ENCODE measurements around the gene ASCC2.

DNA sequence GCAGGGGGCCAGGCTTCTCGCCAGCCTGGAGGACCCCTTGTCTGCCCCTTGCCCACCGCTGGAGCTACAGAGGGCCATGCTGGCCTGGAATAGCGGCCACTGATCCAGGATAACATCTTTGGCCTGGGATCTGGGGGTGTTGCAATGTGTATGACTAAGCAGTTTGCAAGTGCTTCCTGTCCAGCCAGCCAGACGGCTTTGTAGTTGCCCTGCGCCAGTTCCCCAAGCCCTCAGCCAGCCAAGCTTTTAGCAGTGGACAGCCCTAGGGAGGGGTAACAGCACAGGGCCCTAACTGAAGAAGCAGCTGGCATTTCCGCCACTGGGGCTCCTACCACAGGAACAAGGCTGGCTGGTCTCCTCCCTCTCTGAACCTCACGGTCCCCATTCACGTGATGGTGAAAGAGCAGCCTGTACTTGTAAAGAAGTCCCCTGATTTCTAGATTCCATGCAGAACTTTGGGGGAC, 38.8 kb downstream of the ASCC2 start:
- TF ChIP-seq EZH2 (IDR thresholded peaks at IDR 0.05; ENCODE audit: low read depth), result no peak
- TF ChIP-seq, protein P1, sequence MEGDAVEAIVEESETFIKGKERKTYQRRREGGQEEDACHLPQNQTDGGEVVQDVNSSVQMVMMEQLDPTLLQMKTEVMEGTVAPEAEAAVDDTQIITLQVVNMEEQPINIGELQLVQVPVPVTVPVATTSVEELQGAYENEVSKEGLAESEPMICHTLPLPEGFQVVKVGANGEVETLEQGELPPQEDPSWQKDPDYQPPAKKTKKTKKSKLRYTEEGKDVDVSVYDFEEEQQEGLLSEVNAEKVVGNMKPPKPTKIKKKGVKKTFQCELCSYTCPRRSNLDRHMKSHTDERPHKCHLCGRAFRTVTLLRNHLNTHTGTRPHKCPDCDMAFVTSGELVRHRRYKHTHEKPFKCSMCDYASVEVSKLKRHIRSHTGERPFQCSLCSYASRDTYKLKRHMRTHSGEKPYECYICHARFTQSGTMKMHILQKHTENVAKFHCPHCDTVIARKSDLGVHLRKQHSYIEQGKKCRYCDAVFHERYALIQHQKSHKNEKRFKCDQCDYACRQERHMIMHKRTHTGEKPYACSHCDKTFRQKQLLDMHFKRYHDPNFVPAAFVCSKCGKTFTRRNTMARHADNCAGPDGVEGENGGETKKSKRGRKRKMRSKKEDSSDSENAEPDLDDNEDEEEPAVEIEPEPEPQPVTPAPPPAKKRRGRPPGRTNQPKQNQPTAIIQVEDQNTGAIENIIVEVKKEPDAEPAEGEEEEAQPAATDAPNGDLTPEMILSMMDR (conservative IDR thresholded peaks at IDR 0.05), result no peak

Measured in PC-9 (cell line).